ENCODE data around the gene ICAM4. TPM values are rescaled to one million over a fixed set of nuclear protein-coding genes. Genes with fewer than 3 reads are reported as not detected.

Gene ICAM4
- total and polyA plus RNA-seq, 2 of the 13 experiments (the other 11 are each of a cell fraction or from before 2014, with no cell fraction given), result 2.9 to 4.0 TPM

- TF ChIP-seq E2F5 (CRISPR knock-in tag; conservative IDR thresholded peaks at IDR 0.05), result no peak
- no peak for TF ChIP-seq TBL1XR1 (IDR thresholded peaks at IDR 0.05; ENCODE audit: borderline replicate concordance, low read length, partially characterized antibody)
- no peak for TF ChIP-seq ATM (IDR thresholded peaks at IDR 0.05; ENCODE audit: borderline replicate concordance)
- no peak for TF ChIP-seq CHCHD3 (CRISPR knock-in tag; IDR thresholded peaks at IDR 0.05)
- no peak for TF ChIP-seq HIC2 (CRISPR knock-in tag; IDR thresholded peaks at IDR 0.05; ENCODE audit: low read depth)
- TF ChIP-seq ZNF577 (CRISPR knock-in tag; IDR thresholded peaks at IDR 0.05; ENCODE audit: borderline replicate concordance, low read depth), result no peak
- TF ChIP-seq DNMT3B (CRISPR knock-in tag; conservative IDR thresholded peaks at IDR 0.05), result no peak
- no peak for TF ChIP-seq MZF1 (CRISPR knock-in tag; IDR thresholded peaks at IDR 0.05; ENCODE audit: borderline replicate concordance)
- 0 out of 2 replicates have a peak, but pooled peaks have one; percentile 25 for TF ChIP-seq ETV5 (CRISPR knock-in tag; IDR thresholded peaks at IDR 0.05; ENCODE audit: borderline replicate concordance)
- no peak for TF ChIP-seq CREB3 (CRISPR knock-in tag; IDR thresholded peaks at IDR 0.05)
- no peak for TF ChIP-seq NR2F2 (IDR thresholded peaks at IDR 0.05; ENCODE audit: borderline replicate concordance, low read depth)
- TF ChIP-seq EP300 (IDR thresholded peaks at IDR 0.05; ENCODE audit: low read depth in 2 of 2, low read length in 2 of 2), result peak in 1 of 2 experiments; percentile 58; a peak in 2 of 4 replicates
- no peak for TF ChIP-seq EP300 (CRISPR knock-in tag; IDR thresholded peaks at IDR 0.05; ENCODE audit: borderline replicate concordance)
- TF ChIP-seq ZFX (CRISPR knock-in tag; IDR thresholded peaks at IDR 0.05; ENCODE audit: low read depth), result peak; percentile 22; the same call in 1 of the 2 replicates
- TF ChIP-seq ELF4 (CRISPR knock-in tag; IDR thresholded peaks at IDR 0.05; ENCODE audit: borderline replicate concordance), result no peak
- TF ChIP-seq SNAI1 (CRISPR knock-in tag; IDR thresholded peaks at IDR 0.05; ENCODE audit: borderline replicate concordance), result no peak
- TF ChIP-seq DDIT3 (CRISPR knock-in tag; IDR thresholded peaks at IDR 0.05), result no peak
- 0 out of 2 replicates have a peak, but pooled peaks have one; percentile 44 for TF ChIP-seq ZNF430 (CRISPR knock-in tag; IDR thresholded peaks at IDR 0.05)
- TF ChIP-seq ELK4 (CRISPR knock-in tag; IDR thresholded peaks at IDR 0.05; ENCODE audit: borderline replicate concordance), result no peak
- no peak for TF ChIP-seq ZNF512 (CRISPR knock-in tag; IDR thresholded peaks at IDR 0.05)
- TF ChIP-seq ZBTB21 (CRISPR knock-in tag; IDR thresholded peaks at IDR 0.05), result no peak
- TF ChIP-seq ZNF777 (CRISPR knock-in tag; IDR thresholded peaks at IDR 0.05), result no peak
Measured at GRCh38 chr19:10238172-10238783, 48.5 kb upstream of the ICAM4 start (continued).
